GM19467 (cell line): ENCODE measurements around the gene GLRA3.
"Not testable (repeated sequence)": the region's sequence is repeated elsewhere in the genome, so short reads cannot be mapped to it uniquely, and the experiment has no call there.

Experiments
- ATAC-seq: cut with Tn5 transposase; IDR thresholded peaks from one replicate; pipeline ENCODE4 v1.9.1; 2021; ENCODE audit warnings: mild to moderate bottlenecking, moderate library complexity; ENCODE audit not compliant: unreplicated experiment

GLRA3 gene

DNA sequence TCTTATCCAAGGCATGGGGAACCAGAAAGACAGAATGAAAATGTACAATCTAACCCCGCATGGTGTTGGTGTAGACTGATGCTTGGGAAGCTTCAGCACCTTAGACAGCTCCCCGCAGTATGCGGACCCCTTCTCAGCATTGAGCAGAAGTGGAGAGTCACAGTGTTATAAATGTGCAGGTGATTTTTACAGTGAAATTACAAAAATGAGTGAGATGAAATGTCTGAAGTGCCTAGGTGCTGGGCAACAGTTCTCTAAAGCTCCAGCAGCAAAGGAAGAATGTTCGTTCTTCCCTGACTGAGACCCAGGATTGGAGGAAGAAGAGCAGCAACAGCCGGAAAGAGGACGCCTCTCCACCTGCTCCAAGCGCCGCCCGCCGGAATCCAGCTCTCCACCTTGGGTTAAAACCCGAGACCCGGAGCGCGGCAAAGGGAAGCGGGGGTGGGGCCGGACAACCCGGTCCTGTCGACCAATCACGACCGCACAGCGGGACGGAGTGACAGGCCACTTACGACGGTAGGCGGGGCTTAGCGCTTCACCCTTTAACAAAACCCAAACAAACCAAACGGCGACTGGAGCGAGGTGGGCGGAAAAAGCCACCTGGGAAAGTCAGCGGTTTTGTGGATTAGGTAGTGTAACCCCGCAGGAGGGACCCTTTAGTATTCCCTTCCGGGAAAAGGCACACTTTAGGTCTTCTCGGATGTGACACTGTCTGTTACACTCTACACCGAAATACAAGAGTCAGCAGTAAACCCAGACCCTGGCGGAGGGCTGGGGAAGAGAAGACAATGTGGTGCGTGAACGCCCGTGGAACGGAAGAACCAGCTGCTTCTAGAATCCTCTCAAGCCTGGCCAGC, at the start of gene GLRA3:
Gene GLRA3 (minus strand): TSS at position 403 of the 857 bp plus-strand sequence. CDS start 436 bp downstream, outside the sequence.
- ATAC-seq: peak; percentile 93

DNA sequence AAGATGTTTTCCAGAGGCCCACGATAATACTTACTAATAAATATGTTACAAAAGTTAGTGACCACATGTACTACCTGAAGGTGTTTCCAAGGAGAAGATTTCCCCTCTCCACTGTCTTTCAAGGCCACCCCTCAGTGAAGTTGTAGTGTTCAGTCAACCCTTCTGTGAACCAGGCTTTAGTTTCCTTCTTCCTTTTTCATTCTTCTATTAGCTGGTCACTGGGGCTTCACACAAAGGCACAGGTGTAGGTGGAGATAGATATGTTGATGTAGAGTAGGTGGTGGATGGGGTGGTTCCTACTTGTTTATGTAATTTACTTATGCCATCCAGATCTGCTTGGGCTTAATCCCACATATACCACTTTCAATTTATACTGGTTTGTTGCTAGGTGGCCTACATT, 45.9 kb upstream of the GLRA3 start:
- no peak for ATAC-seq

DNA sequence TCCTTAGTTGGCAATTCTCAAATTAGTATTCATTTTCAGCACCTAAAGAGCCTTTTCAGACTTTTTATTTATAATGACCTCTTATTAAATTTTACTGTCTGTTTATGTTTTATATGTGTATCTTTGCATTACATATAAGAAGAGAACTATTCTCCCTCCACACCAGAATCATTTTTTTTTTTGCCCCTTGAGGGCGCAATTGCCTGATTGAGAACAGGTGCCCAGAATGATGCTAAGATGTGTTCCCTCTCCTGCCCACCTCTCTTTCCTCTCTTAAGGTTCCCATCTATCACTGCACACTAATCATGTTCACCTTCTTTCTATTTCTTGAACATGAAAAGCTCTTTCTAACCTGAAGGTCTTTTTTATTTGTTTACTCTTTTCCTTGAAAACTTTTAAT, 44.9 kb upstream of the GLRA3 start:
- ATAC-seq: no peak

DNA sequence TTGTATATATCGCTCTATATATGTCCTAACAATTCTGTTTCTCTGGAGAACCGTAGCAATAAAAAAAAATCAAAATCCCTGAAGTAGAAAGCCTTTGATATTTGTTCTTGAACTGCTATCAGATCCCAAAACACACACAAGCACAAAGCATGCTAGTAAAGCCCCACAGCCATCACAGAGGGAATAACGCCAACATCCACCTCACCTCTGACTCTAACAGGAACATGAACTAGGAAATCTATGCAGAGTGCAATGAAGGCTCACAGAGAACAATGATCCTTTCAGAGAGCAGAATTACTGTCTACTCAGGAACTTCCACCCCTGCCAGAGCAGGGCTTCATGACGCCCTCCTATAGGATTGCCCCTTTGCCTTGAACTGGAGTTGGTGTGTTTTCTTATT, 44.1 kb upstream of the GLRA3 start:
- ATAC-seq: not testable (repeated sequence)

DNA sequence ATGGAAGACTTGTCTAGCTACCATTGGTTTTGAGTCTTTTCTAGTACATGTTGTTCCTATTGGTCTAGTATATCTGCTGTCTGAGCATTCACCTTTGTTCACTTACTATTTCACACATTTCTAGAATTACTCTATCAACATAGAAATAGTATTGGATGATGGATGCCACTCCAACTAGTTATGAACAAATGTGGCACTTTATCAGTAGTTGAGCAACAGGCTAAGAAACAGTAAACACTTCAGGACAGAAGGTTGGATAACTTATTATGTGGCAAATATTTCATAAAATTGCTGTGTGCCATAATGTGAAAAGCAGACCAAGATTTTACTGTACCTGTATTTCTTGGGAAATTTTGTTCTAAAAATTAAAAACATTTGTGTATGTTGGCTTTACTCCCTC, 42.4 kb upstream of the GLRA3 start:
- ATAC-seq: no peak

DNA sequence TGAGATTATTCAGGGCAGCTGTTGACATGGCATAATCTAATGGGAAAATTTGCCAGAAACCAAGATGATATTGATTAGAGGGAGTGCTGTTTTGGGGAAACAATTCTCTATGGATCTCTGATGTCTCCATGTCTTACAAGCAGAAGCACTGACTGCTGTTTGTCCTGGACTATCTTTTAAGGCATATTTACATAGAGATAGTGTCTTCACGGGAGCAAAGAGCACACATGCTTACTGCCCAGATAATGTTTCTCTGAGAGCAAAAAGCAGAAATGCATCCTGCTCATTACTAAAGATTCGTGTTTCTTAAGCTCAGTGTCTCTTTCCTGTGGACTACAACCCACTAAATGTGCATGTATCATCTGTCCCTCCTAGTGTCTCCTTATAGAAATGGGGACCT, 41.3 kb upstream of the GLRA3 start:
- ATAC-seq: no peak

DNA sequence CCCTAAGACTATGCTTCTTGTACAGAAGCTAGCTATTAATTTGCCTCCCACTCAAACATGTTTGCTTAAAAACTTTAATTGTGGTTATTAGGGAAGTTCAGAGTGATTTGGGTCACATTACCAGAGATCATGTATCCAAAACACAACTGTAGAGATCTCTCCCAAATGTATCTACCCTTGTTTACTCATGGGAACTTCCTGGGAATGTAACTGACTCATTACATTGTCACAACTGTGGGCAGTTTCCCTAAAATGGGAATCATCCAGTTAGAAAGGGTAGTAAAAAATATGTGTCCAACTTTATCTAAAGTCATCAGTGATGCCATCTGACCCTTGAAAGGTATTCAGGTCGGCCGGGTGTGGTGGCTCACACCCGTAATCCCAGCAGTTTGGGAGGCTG, 40.3 kb upstream of the GLRA3 start:
- no peak for ATAC-seq

DNA sequence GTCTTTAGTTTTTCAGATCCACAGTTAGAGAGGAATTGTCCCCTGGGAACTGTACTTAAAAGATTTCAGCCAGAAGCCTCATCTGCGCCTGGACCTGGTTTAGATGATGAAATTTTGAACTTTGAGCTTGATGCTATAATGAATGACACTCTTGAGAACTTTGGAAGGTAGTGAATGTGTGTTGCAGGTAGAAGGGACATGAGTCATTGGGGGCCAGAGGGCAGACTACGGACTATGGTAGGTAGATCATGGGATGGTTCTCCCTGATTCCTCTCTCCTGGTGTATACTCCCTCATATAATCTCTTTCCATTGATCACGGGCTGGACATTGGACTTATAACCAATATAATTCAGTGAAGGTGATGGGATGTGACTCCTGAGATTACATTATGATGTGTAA, 38.9 kb upstream of the GLRA3 start:
- no peak for ATAC-seq

DNA sequence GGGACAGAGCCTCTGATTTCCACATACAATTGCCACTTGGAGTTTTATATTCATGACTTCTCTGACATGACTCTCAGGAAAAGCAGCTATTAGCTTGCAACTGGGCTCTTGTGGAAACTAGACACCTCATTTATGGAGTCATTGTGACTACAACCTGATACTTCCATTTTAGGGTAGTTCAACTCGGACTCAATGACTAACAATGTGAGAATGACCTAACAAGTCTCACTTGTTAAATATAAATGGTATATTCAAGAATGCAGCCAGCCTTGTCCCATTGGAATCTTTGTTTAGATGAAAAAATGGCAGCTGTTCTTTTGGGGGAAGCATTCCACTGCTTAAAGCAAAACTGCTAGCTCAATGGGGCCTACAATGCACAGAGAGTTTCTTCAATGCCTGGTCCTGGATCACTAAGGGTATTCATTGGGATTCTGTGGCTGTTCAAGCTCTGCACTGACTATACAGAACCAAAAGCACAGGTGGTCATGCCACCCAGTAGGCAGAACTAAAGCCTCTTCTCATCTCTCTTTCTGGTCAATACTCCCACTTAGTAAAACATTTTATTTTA, 36.5 kb upstream of the GLRA3 start:
- no peak for ATAC-seq

DNA sequence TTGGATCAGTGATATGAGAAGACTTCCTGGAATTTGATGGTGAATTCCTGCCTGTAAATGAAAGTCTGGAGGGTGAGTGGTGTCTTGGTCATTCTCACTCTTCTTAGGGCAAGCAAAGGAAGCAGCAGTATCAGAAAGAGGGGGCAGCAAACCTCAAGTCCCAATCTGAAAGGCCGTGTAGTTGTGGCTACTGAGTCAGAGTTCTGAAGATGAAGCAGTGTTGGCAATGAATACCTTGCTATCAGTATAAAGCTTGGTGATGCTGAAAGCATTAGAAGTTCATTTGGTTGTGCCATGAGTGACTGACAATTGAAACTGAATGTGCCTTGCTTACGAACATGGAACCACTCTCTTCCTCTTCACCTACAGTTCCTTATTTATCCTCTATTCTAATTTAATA, 35.0 kb upstream of the GLRA3 start:
- ATAC-seq: no peak

DNA sequence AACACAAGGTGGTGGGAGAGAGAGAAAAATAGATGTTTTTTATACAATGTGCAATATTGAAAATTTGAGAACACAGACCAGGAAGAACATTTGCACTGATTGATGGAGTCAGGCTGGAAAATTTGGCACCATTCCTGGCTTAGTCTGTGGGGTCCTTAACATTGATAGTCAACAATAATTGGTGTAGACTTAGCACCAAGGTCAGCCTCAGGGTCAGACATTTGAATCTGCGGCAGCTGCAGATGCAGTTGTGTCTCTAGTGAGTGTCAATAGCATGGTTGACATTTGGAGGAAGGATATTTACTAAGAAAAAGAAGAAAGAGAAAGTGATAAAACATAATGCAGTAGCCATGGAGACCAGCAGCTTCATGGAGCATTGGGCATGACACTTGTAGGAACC, 31.5 kb upstream of the GLRA3 start:
- no peak for ATAC-seq

DNA sequence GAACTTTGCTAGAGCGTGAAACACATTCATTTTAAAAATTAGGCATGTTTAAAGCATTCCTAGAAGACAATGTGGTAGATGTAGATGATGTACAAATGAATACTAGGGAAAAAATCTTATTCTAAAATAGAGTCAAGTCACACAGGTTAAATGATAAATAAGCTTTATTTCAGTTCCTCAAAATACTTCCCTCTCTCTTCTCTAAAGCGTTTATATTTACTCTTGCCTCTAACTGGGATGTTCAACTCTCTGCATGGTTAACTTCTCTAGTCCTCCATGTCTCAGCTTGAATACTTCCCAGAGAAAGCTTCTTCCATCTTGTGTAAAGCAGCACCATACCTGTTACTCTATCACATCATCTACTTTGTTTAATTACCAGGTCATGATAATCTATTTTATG, 30.9 kb upstream of the GLRA3 start:
- ATAC-seq: no peak

DNA sequence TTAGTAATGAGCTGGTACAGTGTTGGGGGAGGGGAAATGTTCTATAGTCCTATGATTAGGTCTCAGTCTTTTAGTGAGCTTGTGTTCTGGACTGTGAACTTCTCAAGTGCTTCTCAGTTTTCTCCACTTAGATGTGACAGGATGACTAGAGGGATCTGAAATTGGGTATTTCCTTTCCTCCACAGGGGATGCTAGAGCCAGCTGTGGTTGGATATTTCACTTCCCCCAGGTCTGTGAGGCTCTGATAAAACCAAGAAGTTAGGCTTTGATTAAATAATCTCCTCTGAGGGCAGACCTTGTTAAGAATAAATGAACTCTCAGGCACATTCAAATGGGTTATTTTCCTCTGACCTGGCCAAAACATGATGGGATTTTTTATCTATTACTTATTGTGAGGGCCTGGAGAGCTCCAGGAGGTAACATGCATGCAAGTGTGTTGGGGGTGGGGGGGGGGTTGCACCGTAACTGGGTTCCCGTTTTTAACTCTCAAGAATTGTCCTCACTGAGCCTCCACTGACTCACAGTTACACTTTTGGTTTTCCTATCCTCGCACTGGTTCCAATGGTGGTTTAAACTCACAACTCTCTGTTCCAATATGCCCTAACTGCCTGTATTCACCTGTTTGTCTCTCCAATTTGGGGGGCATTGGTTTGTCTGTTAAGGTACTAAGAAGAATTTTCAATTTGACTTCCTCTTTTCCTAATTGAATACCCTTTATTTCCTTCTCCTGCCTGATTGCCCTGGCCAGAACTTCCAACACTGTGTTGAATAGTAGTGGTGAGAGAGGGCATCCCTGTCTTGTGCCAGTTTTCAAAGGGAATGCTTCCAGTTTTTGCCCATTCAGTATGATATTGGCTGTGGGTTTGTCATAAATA, 28.1 kb upstream of the GLRA3 start:
- no peak for ATAC-seq

DNA sequence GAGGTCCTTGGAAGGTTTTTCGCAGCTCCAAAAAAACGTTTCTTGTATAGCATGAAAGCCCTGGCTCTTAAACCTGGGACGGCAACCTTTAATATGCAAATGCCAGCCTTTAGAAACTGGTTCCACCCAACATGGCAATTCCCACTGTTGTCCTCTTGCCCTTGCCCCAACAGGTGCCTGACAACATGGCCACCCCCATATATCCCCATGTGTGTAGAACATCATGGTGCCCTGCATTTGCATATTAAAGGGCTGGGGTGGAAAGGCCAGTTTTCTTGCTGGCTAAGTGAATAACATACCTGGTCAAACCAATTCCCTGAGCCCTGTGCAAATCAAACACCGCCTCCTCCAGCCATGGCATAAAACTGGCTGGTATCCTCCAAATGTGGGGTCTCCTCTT, 26.0 kb upstream of the GLRA3 start:
- no peak for ATAC-seq

DNA sequence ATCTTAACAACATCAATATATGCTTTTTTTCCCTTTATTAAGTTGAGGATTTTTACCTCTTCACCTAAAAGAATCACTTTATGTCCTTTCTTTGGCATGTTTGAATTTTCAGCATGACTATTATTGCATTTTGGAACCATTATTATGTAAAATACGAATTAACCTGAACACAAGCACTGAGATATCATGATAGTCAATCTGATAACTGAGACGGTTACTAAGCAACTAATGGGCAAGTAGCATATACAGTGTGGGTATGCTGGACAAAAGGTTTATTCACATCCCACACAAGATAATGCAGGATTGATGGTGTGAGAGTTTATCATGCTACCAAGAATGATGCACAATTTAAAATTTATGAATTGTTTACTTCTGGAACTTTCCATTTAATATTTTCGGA, 24.6 kb upstream of the GLRA3 start:
- no peak for ATAC-seq

DNA sequence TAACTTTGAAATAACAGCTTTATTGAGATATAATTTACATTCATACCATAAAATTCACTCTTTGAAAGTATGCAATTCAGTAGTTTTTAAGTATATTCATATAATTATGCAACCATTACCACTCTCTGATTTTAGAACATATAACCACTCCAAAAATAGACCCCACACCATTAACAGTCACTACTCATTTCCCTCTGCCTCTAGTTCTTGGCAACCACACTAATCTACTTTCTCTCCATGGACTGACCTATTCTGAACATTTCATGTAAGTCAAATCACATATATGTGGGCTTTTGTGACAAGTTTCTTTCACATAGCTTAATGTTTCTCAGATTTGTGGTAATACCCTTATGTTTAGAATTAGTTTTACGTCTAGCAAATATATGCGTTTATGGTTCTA, 19.5 kb upstream of the GLRA3 start:
- no peak for ATAC-seq

DNA sequence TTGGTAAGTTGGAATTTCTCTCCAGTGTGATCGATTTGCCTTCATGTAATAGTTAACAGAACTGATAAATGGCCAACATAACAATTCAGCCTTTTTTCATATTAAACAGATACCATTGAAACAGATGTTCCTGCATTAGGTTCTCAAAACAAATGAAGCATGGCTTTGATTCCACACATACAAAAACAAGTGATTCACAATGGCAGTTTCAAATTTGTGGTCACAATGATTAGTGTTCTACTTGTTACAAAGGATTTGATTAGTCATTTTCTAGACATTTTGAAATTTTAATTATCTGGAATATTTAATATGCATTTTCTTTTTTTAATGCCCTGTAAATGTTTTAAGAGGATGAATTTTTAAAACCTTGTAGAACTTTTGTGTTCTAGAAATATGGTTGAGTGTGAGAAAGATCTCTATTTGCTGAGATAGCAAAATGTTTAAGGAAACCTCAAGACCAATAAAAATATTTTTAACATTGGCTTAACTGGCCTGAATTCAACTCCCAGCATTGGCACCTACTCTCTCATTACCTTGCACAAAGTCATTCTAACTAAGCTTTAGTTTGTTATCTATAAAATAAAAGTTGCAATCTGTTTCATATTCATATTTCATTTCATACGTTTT, 18.9 kb upstream of the GLRA3 start:
- ATAC-seq: no peak

DNA sequence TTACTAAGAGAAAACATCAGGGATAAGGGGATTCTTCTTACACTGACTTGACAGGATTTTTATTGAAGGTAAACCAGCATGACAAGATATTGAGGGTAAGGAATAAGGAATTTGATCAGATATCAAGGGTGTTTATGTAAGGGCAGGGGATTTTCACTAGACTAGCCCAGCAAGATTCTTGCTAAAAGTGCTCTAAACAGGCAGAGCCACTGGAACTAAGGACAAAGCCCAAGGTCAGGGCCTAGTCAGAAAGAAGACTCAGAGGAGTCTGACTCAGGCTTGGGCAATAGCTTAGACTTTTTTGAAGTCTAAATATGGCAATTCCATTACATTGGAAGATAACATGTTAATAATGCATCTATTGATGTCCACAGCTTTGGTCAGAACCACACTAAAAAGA, 6.5 kb upstream of the GLRA3 start:
- no peak for ATAC-seq

DNA sequence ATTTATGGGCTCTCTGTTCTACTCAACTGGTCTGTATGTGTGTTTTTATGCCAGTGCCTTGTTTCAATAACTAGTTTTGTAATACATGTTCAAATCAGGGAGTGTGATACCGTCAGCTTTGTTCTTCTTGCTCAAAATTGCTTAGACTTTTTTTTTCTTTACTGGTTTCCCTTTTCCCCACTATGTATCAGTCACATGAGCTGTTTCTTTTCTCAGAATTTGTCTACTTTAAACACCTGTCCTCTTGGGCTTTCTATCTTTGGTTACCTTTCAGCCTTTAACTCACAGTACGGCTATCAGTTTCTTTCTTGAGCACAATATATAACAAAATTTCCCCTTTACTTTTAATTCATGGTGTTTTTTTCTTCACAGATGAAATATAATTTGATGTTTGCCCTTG, 5.4 kb upstream of the GLRA3 start:
- no peak for ATAC-seq

DNA sequence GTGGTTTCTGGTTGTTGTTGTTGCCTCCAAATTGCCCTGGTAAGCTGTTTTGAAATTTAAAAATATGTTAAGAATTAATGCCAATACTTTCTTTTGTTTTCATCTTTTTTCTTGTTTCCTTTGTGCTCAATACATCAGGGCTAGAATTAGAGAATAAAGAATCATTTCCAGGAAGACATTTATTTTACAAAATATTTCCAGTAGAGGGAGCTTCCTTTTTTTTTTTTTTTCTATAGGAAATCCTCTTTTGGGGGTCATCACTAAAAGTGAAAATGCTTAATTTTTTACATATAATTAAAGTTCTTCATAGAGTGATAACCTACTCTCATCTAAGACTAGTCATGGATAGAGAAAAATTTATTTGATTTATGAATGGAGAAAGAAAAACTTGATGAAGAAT, 2.4 kb downstream of the GLRA3 start:
- no peak for ATAC-seq

DNA sequence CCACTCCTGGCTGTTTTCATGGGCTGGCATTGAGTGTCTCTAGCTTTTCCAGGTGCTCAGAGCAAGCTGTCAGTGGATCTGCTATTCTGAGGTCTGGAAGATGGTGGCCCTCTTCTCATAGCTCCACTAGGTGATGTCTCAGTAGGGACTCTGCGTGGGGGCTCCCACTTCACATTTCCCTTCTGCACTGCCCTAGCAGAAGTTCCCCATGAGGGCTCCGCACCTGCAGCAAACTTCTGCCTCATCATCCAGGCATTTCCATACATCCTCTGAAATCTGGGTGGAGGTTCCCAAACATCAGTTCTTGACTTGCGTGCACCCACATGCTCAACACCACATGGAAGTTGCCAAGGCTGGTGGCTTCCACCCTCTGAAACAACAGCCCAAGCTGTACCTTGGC, 13.8 kb downstream of the GLRA3 start:
- ATAC-seq: no peak
